Measurements from ENCODE around the gene NPAS3.

NPAS3 gene

DNA sequence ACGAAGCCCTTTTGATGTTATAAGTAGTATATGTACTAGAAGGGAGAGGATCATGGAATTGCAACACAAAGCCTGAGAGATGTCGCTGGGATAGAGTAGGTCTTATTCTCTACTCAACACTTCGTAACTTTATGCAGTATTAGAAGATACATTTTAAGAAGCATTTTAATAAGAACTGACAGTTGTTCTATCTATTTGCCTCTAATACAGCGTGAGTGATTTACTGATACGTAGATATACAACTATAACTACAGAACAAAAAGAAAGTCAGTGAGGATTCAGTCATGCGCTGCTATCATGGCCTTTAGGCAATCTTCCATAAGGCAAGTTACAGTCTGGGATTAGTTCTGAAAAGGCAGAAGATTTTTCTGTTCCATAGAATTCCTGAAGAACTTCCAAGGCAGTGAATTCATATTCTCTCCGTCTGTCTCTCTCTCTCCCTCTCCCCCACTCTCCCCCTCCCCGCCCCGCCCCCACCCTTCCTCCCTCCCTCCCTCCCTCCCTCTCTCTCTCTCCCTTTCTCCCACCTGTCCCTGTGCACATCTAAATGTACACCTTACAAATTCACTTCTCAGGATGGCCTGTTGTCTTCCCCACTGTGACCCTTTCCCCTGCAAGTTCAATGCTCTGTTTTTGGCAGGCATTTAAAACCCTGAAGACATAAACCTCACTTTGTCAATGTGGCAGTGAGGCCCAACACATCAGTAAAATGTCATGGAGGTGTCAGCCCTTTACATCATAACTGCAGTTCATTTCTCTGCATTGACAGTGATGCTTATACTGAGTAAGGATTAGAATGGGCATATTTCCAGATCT lies 541.6 kb downstream of the NPAS3 start:
- H3K27ac ChIP-seq (ENCODE audit: low read depth, low read length) = no peak overlapping the region

DNA sequence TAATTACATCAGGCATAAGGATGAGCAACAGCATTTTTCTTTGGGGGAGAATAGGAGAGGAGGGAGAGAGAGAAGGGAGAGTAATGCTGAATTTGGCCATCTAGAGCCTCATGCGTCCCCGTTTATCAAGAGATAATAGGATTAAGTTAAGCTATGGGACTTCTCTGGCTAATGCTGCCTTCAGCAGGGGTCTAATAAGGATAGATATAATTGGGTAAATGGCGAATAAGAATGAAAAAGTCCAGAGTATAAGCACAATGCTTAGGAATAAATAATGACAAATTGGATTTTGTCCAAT lies 542.2 kb downstream of the NPAS3 start:
- H3K27ac ChIP-seq (ENCODE audit: low read depth, low read length) = no peak overlapping the region
- H3K4me1 ChIP-seq (ENCODE audit: control insufficient read depth in 5 of 5, insufficient read depth in 5 of 5, low read length in 5 of 5) = no peaks in the 10 kb centered on the region
- no peak overlapping the region for H3K9ac ChIP-seq (ENCODE audit: low read length in 5 of 5)
- H3K9me3 ChIP-seq (ENCODE audit: control insufficient read depth in 5 of 5, low read length in 5 of 5) = no peaks in the 10 kb centered on the region
- no peaks in the 10 kb centered on the region for H3K36me3 ChIP-seq (ENCODE audit: control insufficient read depth in 5 of 5, insufficient read depth in 5 of 5, low read length in 5 of 5)
- no peaks in the 10 kb centered on the region for H3K27me3 ChIP-seq (ENCODE audit: control insufficient read depth in 5 of 5, insufficient read depth in 4 of 5, low read length in 5 of 5)
- H3K4me3 ChIP-seq (ENCODE audit: low read depth in 1 of 5, low read length in 5 of 5) = no peak overlapping the region

More for the DNA sequence above, 541.6 kb downstream of the NPAS3 start:
- no peaks in the 10 kb centered on the region for H3K9me3 ChIP-seq (ENCODE audit: control insufficient read depth in 5 of 5, low read length in 5 of 5)
- H3K4me3 ChIP-seq (ENCODE audit: low read depth in 1 of 5, low read length in 5 of 5) = no peak overlapping the region
- H3K27me3 ChIP-seq (ENCODE audit: control insufficient read depth in 5 of 5, insufficient read depth in 4 of 5, low read length in 5 of 5) = no peaks in the 10 kb centered on the region
- peaks cover 0 to 3% (median 0%) of the 10 kb centered on the region in 5 donors for H3K4me1 ChIP-seq (ENCODE audit: control insufficient read depth in 5 of 5, insufficient read depth in 5 of 5, low read length in 5 of 5)
- no peak overlapping the region for H3K9ac ChIP-seq (ENCODE audit: low read length in 5 of 5)
- H3K36me3 ChIP-seq (ENCODE audit: control insufficient read depth in 5 of 5, insufficient read depth in 5 of 5, low read length in 5 of 5) = no peaks in the 10 kb centered on the region

DNA sequence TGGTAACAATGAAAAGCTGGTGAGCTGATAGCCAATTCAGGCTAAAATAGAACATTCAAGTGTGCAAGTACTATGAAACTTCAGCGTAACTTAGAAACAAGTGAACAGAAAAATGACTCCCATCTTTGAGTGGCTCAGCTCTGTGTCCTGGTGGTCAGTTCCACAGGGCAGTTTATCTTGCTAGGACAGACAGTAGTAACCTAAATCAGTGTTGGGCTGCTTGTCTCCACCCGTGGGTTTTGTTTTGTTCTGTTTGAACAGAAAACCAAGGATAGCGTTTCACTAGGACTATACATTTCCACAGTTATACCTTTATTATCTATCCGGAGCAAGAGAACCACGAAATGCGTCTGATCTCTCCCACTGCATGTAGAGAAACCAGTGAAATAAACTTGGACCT lies 544.4 kb downstream of the NPAS3 start:
- H3K4me3 ChIP-seq (ENCODE audit: low read depth in 1 of 5, low read length in 5 of 5) = no peak overlapping the region
- no peaks in the 10 kb centered on the region for H3K27me3 ChIP-seq (ENCODE audit: control insufficient read depth in 5 of 5, insufficient read depth in 4 of 5, low read length in 5 of 5)

DNA sequence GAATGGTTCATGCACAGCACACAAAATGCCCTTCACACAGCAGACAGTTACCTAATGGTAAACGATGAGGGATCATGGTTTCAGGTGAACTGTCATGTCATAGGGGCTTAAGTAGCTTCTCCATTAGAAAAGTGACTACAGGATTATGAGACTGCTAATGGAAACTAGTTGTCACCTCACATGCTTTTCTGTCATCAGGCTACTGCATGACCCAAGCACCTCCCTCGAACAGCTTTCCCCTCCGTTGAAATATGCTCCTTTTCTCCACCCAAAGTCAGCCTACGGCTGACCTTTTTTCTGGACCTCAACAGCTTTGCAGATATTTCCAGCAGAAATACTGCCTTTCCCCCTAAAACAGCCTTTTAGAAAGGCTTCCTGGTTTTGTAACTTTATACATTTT lies 544.9 kb downstream of the NPAS3 start:
- Histone ChIP-seq H3K36me3 (ENCODE audit: control insufficient read depth in 5 of 5, insufficient read depth in 5 of 5, low read length in 5 of 5) (no peaks in the 10 kb centered on the region), H3K9me3 (ENCODE audit: control insufficient read depth in 5 of 5, low read length in 5 of 5) (no peaks in the 10 kb centered on the region), H3K27me3 (ENCODE audit: control insufficient read depth in 5 of 5, insufficient read depth in 4 of 5, low read length in 5 of 5) (no peaks in the 10 kb centered on the region), H3K9ac (ENCODE audit: low read length in 5 of 5) (no peak overlapping the region), H3K4me1 (ENCODE audit: control insufficient read depth in 5 of 5, insufficient read depth in 5 of 5, low read length in 5 of 5) (no peaks in the 10 kb centered on the region), H3K4me3 (ENCODE audit: low read depth in 1 of 5, low read length in 5 of 5) (no peak overlapping the region), H3K27ac (ENCODE audit: low read depth, low read length) (no peak overlapping the region)

More for the DNA sequence above, 544.4 kb downstream of the NPAS3 start:
- Histone ChIP-seq H3K9ac (ENCODE audit: low read length in 5 of 5) (no peak overlapping the region), H3K36me3 (ENCODE audit: control insufficient read depth in 5 of 5, insufficient read depth in 5 of 5, low read length in 5 of 5) (no peaks in the 10 kb centered on the region), H3K4me1 (ENCODE audit: control insufficient read depth in 5 of 5, insufficient read depth in 5 of 5, low read length in 5 of 5) (no peaks in the 10 kb centered on the region), H3K9me3 (ENCODE audit: control insufficient read depth in 5 of 5, low read length in 5 of 5) (no peaks in the 10 kb centered on the region), H3K27ac (ENCODE audit: low read depth, low read length) (no peak overlapping the region)

DNA sequence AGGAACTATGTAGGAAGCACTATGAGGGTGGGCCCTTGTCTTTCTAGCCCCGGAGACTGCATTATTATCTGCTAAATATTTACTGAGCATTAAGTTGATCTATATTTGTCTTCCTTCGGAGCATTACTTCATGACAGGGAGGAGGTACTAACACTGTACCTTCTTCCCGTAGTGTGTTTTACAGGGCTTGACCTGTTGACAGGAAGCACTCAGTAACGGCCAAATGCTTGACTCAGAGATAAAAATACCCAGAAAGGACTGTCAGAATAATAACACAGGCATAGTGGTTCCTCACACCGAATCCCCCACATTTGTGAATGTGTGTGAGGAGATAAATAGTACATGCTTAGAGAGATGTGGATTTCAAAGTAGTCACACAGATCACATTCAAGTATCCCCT lies 545.6 kb downstream of the NPAS3 start:
- Histone ChIP-seq H3K27ac (ENCODE audit: low read depth, low read length) (no peak overlapping the region), H3K27me3 (ENCODE audit: control insufficient read depth in 5 of 5, insufficient read depth in 4 of 5, low read length in 5 of 5) (no peaks in the 10 kb centered on the region), H3K9me3 (ENCODE audit: control insufficient read depth in 5 of 5, low read length in 5 of 5) (no peaks in the 10 kb centered on the region), H3K4me1 (ENCODE audit: control insufficient read depth in 5 of 5, insufficient read depth in 5 of 5, low read length in 5 of 5) (no peaks in the 10 kb centered on the region), H3K9ac (ENCODE audit: low read length in 5 of 5) (no peak overlapping the region), H3K36me3 (ENCODE audit: control insufficient read depth in 5 of 5, insufficient read depth in 5 of 5, low read length in 5 of 5) (no peaks in the 10 kb centered on the region), H3K4me3 (ENCODE audit: low read depth in 1 of 5, low read length in 5 of 5) (no peak overlapping the region)

DNA sequence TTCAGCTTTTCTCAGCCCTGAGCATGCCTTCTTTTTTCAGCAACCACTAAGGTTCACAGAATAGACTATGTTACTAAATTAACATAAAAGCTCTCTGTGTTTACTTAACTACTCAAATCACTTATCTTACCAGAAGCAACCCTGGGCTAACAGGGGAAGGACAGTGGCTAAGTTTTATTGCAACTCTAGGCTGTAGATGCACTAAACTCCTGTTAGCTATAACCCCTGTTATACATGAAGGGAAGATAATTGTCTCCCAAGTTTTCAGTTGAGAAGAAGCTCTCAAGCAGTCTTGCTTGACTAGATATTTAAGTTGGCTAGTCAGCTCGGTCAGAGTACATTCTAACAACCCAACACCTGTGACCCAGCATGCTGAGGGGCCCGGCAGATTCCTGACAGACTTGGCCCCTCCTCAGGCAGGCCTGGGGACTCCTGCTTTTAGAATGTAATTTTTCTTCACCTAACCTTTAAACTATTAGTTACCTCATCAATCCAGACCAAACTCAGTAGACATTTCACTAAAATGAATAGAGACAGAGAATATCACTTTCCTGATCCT lies 547.7 kb downstream of the NPAS3 start:
- H3K27me3 ChIP-seq (ENCODE audit: control insufficient read depth in 5 of 5, insufficient read depth in 4 of 5, low read length in 5 of 5) = no peaks in the 10 kb centered on the region
- H3K9ac ChIP-seq (ENCODE audit: low read length in 5 of 5) = no peak overlapping the region
- no peak overlapping the region for H3K27ac ChIP-seq (ENCODE audit: low read depth, low read length)
- H3K4me1 ChIP-seq (ENCODE audit: control insufficient read depth in 5 of 5, insufficient read depth in 5 of 5, low read length in 5 of 5) = no peaks in the 10 kb centered on the region
- H3K4me3 ChIP-seq (ENCODE audit: low read depth in 1 of 5, low read length in 5 of 5) = no peak overlapping the region
- no peaks in the 10 kb centered on the region for H3K36me3 ChIP-seq (ENCODE audit: control insufficient read depth in 5 of 5, insufficient read depth in 5 of 5, low read length in 5 of 5)
- no peaks in the 10 kb centered on the region for H3K9me3 ChIP-seq (ENCODE audit: control insufficient read depth in 5 of 5, low read length in 5 of 5)

DNA sequence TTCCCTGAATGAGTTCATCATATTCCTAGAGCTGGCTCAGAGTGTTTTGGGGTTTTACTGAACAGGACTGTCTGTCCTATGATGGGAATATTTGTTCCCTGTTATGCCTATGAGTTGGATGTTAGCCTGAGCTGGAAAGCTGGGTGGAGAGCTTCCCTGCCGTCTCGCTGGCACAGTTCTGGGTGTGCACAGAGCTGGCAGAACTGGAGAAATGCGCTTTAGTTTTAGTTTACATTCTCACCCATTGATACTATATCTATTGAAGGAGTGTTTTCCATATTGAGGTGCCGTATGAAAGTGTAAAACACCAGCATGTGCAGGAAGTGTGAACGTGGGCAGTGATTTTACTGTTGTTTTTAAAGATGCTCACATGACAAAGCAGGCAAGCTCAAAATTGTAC lies 549.9 kb downstream of the NPAS3 start:
- H3K36me3 ChIP-seq (ENCODE audit: control insufficient read depth in 5 of 5, insufficient read depth in 5 of 5, low read length in 5 of 5) = no peaks in the 10 kb centered on the region
- H3K4me3 ChIP-seq (ENCODE audit: low read depth in 1 of 5, low read length in 5 of 5) = no peak overlapping the region
- H3K27ac ChIP-seq (ENCODE audit: low read depth, low read length) = no peak overlapping the region
- H3K27me3 ChIP-seq (ENCODE audit: control insufficient read depth in 5 of 5, insufficient read depth in 4 of 5, low read length in 5 of 5) = no peaks in the 10 kb centered on the region
- H3K4me1 ChIP-seq (ENCODE audit: control insufficient read depth in 5 of 5, insufficient read depth in 5 of 5, low read length in 5 of 5) = no peaks in the 10 kb centered on the region
- H3K9ac ChIP-seq (ENCODE audit: low read length in 5 of 5) = no peak overlapping the region
- H3K9me3 ChIP-seq (ENCODE audit: control insufficient read depth in 5 of 5, low read length in 5 of 5) = peaks cover 0 to 3% (median 0%) of the 10 kb centered on the region in 5 donors

DNA sequence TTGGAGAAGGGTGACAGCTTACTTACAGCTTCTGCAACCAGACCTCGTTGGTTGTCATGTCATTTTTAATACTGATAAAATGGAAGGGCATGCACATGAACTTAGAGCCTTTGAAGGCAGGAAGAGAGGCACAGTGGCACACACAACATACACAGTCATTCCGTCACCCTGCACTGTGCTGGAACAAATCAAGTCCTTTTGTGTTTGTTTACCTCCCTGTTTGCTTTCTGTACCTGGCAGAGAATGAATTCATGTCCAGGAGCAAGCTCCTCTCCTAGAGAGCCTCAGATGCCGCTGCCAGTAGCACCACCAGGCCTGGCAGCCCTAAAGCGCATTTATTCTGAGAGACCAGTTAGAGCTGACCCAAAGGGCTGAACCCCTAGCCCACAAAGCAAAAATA lies 551.9 kb downstream of the NPAS3 start:
- H3K27me3 ChIP-seq (ENCODE audit: control insufficient read depth in 5 of 5, insufficient read depth in 4 of 5, low read length in 5 of 5) = no peaks in the 10 kb centered on the region
- H3K36me3 ChIP-seq (ENCODE audit: control insufficient read depth in 5 of 5, insufficient read depth in 5 of 5, low read length in 5 of 5) = no peaks in the 10 kb centered on the region
- no peak overlapping the region for H3K27ac ChIP-seq (ENCODE audit: low read depth, low read length)
- H3K9me3 ChIP-seq (ENCODE audit: control insufficient read depth in 5 of 5, low read length in 5 of 5) = peaks cover 0 to 8% (median 0%) of the 10 kb centered on the region in 5 donors
- H3K4me3 ChIP-seq (ENCODE audit: low read depth in 1 of 5, low read length in 5 of 5) = no peak overlapping the region
- H3K9ac ChIP-seq (ENCODE audit: low read length in 5 of 5) = no peak overlapping the region
- H3K4me1 ChIP-seq (ENCODE audit: control insufficient read depth in 5 of 5, insufficient read depth in 5 of 5, low read length in 5 of 5) = no peaks in the 10 kb centered on the region

DNA sequence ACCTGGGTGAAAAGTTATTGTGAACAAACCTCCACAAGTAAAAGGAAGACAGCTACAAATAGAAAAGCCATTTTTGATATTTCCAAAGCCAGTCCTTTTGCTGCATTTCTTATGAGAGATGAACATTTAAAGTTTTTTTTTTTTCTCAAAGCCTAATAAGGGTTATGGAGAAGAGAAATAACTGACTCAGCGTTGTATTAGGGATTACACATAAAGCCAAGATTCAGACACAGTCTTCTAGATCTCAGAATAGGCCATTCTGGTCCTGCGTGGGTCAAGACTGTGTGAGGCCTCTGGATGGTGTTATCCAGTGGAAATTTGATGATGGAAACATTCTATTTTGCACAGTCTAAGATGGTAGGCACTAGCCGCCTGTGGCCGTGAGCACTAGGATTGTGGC lies 552.4 kb downstream of the NPAS3 start:
- Histone ChIP-seq H3K27ac (ENCODE audit: low read depth, low read length) (no peak overlapping the region), H3K36me3 (ENCODE audit: control insufficient read depth in 5 of 5, insufficient read depth in 5 of 5, low read length in 5 of 5) (no peaks in the 10 kb centered on the region), H3K27me3 (ENCODE audit: control insufficient read depth in 5 of 5, insufficient read depth in 4 of 5, low read length in 5 of 5) (no peaks in the 10 kb centered on the region), H3K9ac (ENCODE audit: low read length in 5 of 5) (no peak overlapping the region), H3K4me3 (ENCODE audit: low read depth in 1 of 5, low read length in 5 of 5) (no peak overlapping the region), H3K9me3 (ENCODE audit: control insufficient read depth in 5 of 5, low read length in 5 of 5) (peaks cover 0 to 8% (median 0%) of the 10 kb centered on the region in 5 donors), H3K4me1 (ENCODE audit: control insufficient read depth in 5 of 5, insufficient read depth in 5 of 5, low read length in 5 of 5) (no peaks in the 10 kb centered on the region)

DNA sequence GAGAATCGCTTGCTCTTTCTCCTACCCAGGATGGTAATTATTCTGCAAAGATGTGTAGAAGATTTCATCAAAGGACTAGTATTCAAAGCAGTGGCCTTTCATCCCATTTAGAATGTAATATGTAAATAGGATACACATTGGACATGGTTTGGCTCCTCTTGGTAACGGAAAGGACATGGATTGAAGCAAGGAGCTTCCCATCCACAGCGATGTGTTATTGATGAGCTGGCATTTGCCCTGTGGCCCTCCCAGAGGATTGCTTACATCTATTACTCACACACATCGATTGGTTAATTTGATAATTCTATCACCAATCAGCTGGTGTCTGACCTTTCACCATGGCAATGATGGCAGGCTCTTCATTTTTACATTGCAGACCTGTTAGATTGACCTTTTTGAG lies 553.8 kb downstream of the NPAS3 start:
- H3K9me3 ChIP-seq (ENCODE audit: control insufficient read depth in 5 of 5, low read length in 5 of 5) = peaks cover 0 to 8% (median 0%) of the 10 kb centered on the region in 5 donors
- H3K27ac ChIP-seq (ENCODE audit: low read depth, low read length) = no peak overlapping the region

More for the DNA sequence above, 553.8 kb downstream of the NPAS3 start:
- Histone ChIP-seq H3K4me3 (ENCODE audit: low read depth in 1 of 5, low read length in 5 of 5) (no peak overlapping the region), H3K36me3 (ENCODE audit: control insufficient read depth in 5 of 5, insufficient read depth in 5 of 5, low read length in 5 of 5) (no peaks in the 10 kb centered on the region), H3K9ac (ENCODE audit: low read length in 5 of 5) (no peak overlapping the region), H3K27me3 (ENCODE audit: control insufficient read depth in 5 of 5, insufficient read depth in 4 of 5, low read length in 5 of 5) (no peaks in the 10 kb centered on the region), H3K4me1 (ENCODE audit: control insufficient read depth in 5 of 5, insufficient read depth in 5 of 5, low read length in 5 of 5) (no peaks in the 10 kb centered on the region)
